Mesothelial cell of epicardium (in vitro differentiated cells): ENCODE data around the gene LDB2. TPM values are rescaled to one million over a fixed set of nuclear protein-coding genes. Genes with fewer than 3 reads are reported as not detected.

Experiments used
- DNase-seq, 2 experiments: peaks; one replicate each; pipeline ENCODE4 v3.0.0; 2021; ENCODE audit warnings: low spot score in 2 of 2; ENCODE audit not compliant: unreplicated experiment in 2 of 2
- H3K27ac Mint-ChIP-seq: 2 replicates; pipeline ENCODE4 v1.8.0; 2021; ENCODE audit warnings: mixed read lengths
- H3K27me3 Mint-ChIP-seq: 2 replicates; pipeline ENCODE4 v1.8.0; 2021; ENCODE audit warnings: low read depth, mixed read lengths
- H3K36me3 Mint-ChIP-seq: 2 replicates; pipeline ENCODE4 v1.8.0; 2021; ENCODE audit warnings: mixed read lengths
- H3K4me1 Mint-ChIP-seq: 2 replicates; pipeline ENCODE4 v1.8.0; 2021; ENCODE audit warnings: mixed read lengths
- H3K4me3 Mint-ChIP-seq: 2 replicates; pipeline ENCODE4 v1.8.0; 2021; ENCODE audit warnings: mild to moderate bottlenecking, moderate library complexity, mixed read lengths
- H3K9me3 Mint-ChIP-seq: 2 replicates; pipeline ENCODE4 v1.8.0; 2021; ENCODE audit warnings: mixed read lengths
- total RNA-seq: library from RNA; stranded (reverse); gene quantifications from 3 replicates; pipeline ENCODE4 v1.2.1, GENCODE V29; 2021
- TF ChIP-seq, protein P1 (sequence below): fragments of 200-600 bp; sonication (generic); IDR thresholded peaks from one replicate; pipeline ENCODE4 v1.5.0; 2021; ENCODE audit warnings: antibody characterized with exemption; ENCODE audit not compliant: unreplicated experiment

Gene LDB2
- total RNA-seq, 1 donor from 2014 or later, result 7.6 TPM

GRCh38 chr4:16597443-16597842 lies 301.0 kb downstream of the LDB2 start:
- H3K9me3 Mint-ChIP-seq, result no peaks in the 10 kb centered on the region
- TF ChIP-seq, protein P1, sequence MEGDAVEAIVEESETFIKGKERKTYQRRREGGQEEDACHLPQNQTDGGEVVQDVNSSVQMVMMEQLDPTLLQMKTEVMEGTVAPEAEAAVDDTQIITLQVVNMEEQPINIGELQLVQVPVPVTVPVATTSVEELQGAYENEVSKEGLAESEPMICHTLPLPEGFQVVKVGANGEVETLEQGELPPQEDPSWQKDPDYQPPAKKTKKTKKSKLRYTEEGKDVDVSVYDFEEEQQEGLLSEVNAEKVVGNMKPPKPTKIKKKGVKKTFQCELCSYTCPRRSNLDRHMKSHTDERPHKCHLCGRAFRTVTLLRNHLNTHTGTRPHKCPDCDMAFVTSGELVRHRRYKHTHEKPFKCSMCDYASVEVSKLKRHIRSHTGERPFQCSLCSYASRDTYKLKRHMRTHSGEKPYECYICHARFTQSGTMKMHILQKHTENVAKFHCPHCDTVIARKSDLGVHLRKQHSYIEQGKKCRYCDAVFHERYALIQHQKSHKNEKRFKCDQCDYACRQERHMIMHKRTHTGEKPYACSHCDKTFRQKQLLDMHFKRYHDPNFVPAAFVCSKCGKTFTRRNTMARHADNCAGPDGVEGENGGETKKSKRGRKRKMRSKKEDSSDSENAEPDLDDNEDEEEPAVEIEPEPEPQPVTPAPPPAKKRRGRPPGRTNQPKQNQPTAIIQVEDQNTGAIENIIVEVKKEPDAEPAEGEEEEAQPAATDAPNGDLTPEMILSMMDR, result no peak
- H3K27me3 Mint-ChIP-seq, result no peaks in the 10 kb centered on the region
- H3K36me3 Mint-ChIP-seq, result no peaks in the 10 kb centered on the region
- no peak for DNase-seq
- H3K4me3 Mint-ChIP-seq, result no peak overlapping the region
- no peak overlapping the region for H3K27ac Mint-ChIP-seq
- no peaks in the 10 kb centered on the region for H3K4me1 Mint-ChIP-seq

- DNase-seq, result no peak
- H3K27me3 Mint-ChIP-seq, result no peaks in the 10 kb centered on the region
- H3K4me3 Mint-ChIP-seq, result no peak overlapping the region
- H3K4me1 Mint-ChIP-seq, result peaks cover 5% of the 10 kb centered on the region
- H3K9me3 Mint-ChIP-seq, result no peaks in the 10 kb centered on the region
- H3K36me3 Mint-ChIP-seq, result no peaks in the 10 kb centered on the region
- TF ChIP-seq, protein P1, result no peak
- no peak overlapping the region for H3K27ac Mint-ChIP-seq
These were observed 302.2 kb downstream of the LDB2 start for GRCh38 chr4:16596267-16596666.

DNA sequence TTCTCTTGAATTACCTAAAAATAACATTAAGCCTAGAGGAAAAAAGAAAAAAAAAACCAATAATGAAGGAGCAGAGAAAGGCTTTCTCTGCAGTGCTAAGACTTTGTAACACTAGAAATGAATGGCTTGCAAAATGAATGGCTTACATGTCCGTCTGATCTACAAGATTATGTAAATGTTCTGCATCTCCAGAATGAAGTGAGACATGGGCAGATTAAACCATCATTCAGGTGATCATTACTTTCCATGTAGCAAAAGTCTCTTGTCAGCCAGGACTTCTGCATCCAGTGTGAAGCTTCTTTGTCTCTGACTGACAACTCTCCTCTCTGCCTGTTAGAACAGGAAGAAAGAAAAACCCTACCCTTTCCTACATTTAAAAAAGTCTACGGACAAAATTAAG lies 304.3 kb downstream of the LDB2 start:
- DNase-seq, result no peak
- Mint-ChIP-seq H3K36me3 (no peaks in the 10 kb centered on the region), H3K4me3 (no peak overlapping the region), H3K27ac (no peak overlapping the region), H3K27me3 (no peaks in the 10 kb centered on the region), H3K4me1 (peaks cover 5% of the 10 kb centered on the region), H3K9me3 (no peaks in the 10 kb centered on the region)
- TF ChIP-seq, protein P1, result no peak

- Mint-ChIP-seq H3K4me1 (peaks cover 5% of the 10 kb centered on the region), H3K9me3 (no peaks in the 10 kb centered on the region), H3K36me3 (no peaks in the 10 kb centered on the region), H3K27ac (no peak overlapping the region), H3K27me3 (no peaks in the 10 kb centered on the region), H3K4me3 (no peak overlapping the region)
- TF ChIP-seq, protein P1, result no peak
- DNase-seq, result no peak
These were observed 305.1 kb downstream of the LDB2 start for GRCh38 chr4:16593386-16593785.

DNA sequence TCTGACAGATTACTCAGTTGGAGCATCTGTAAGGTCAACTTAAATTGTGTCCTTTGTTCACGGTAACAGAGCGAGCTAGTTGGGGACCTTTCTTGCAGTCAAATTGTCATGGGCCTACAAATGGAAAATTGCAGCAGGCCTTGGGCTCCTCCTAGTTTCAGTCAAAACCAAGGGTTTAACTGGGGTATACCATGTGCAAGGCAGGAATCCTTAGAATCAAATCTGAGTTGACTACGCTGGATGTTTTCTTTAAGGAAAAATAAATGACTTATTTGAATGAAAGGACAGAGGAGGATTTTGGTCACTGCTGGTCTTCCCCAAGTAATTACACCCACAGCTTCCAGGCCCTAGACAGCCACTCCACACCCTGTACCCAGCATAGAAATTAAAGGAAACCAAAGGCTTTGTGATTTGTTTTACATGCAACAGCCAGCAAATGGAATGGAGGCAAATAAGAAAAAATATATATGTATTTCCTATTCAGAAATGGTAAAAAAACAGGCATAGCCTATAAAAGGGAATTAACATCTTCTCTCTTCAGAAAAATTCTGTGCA lies 307.1 kb downstream of the LDB2 start:
- Mint-ChIP-seq H3K4me1 (peaks cover 5% of the 10 kb centered on the region), H3K36me3 (no peaks in the 10 kb centered on the region), H3K4me3 (no peak overlapping the region), H3K9me3 (no peaks in the 10 kb centered on the region), H3K27me3 (no peaks in the 10 kb centered on the region), H3K27ac (no peak overlapping the region)
- DNase-seq, result no peak
- TF ChIP-seq, protein P1, result no peak

GRCh38 chr4:16590797-16591196 lies 307.6 kb downstream of the LDB2 start:
- Mint-ChIP-seq H3K36me3 (no peaks in the 10 kb centered on the region), H3K4me3 (no peak overlapping the region), H3K4me1 (peaks cover 5% of the 10 kb centered on the region), H3K27me3 (no peaks in the 10 kb centered on the region), H3K27ac (no peak overlapping the region), H3K9me3 (no peaks in the 10 kb centered on the region)
- DNase-seq, result no peak
- TF ChIP-seq, protein P1, result no peak
